NCI-H345 treated with DMSO at 0.1 percent for 48 hours (cell line): ENCODE data around the gene BBX.

Experiments
- DNase-seq: peaks from one replicate; lab custom pipeline; 2025; ENCODE audit not compliant: unreplicated experiment; lab: John Stamatoyannopoulos, UW

The BBX gene

DNA sequence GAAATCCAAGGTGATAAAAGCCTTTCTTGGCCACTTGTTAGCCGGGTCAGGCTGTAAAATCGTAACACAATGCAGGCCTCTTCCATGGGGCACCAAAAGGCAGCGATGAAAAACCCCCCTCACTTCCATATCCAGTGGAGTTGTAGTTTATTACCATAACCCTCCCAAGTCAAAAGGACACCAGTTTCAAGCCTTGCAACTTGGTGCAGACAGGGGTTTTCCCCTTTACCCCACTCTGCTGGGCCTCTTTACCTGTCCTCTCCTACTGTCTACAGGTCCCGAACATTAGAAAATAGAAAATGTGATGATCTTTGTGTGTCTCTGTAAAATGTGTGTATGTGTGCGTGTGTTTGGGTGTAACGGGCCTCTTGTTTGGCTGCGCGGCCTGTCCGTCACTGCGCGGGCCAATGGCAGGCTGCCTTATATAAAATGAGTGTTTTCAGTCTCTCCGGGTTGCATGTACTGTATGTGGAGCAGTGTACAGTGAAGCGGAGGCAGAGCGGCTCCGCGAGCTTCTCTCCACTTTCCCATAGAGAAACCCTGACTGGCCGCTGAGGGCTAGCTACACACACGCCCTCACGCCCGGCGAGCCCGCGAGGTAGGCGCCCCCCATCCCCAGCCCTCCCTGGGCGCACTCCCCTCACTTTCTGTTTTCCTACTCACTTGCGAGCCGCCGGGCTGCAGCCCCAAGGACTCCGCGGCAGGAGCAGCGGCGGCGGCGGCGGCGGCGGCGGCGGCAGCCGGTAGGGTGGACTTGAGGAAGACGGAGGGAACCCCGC, at the start of gene BBX:
BBX (plus strand) TSS at position 453 of the 779 bp plus-strand sequence. CDS start 187,499 bp downstream, outside the sequence.
- DNase-seq: peak; percentile 54

DNA sequence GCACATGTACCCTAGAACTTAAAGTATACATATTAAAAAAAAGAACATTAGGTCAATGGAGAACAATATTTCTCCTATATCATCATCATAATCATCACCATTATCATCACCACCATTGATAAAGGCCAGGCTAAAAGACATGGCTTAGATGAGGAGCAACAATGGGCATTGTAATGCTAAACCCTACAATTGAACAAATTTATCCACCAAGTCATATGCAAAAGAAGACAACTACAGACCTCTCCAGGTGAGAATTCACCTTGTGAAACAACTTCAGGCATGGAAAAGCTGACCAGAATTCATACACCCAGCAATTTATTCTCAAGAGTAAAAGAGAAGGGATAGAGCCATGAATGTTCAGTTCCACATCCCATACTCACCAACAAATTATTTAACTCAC, 46.3 kb upstream of the BBX start:
- DNase-seq: no peak

DNA sequence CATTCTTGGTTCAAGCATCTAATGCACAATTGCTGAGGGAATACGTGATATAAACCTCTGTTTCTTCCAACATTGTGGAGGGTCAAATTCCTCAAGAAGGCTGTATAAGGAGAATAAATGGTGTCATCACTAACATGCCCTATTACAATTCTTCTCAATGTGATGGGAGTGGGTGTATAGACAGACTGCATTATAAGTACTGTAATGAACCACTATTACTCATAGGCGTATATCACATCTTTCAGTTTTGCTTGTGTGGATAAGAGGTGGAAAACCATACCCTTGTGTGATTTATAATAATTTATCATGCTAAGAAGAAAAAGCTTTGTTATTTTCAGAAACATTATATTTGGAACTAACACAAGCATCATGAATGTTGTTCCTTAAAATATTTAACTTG, 35.3 kb upstream of the BBX start:
- DNase-seq: no peak

DNA sequence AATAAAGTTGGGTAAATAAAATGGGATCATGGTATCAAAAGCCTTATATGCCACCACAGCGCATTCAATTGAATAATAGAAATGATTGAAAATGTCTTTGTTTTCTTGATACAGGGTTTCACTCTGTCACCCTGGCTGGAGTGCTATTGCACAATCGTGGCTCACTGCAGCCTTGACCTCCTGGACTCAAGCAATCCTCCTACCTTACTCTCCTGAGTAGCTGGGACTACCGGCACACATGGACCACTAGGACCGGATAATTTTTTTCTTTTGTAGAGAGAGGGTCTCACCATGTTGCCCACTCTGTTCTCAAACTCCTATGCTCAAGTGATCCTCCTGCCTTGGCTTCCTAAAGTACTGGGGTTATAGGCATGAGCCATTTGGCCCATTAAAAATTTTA, 33.8 kb upstream of the BBX start:
- no peak for DNase-seq

DNA sequence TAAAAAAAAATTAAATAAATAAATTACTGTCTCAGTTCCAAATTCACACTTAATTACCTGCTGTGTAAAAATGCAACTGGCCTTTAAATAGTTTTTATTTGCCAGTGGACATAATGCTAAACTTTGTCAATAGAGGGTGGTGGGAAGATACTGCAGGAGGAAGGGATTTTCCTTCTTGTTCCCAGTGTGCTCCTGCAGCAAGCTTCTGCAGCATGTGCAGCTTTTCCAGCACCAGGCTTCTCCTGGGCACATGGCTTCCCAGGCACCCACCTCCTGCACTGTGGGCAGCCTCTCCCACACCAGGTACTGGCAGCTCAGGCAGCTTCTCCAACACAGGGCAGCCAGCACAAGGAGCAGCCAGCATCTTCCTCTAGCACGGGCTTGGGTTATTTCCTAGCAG, 29.6 kb upstream of the BBX start:
- no peak for DNase-seq

DNA sequence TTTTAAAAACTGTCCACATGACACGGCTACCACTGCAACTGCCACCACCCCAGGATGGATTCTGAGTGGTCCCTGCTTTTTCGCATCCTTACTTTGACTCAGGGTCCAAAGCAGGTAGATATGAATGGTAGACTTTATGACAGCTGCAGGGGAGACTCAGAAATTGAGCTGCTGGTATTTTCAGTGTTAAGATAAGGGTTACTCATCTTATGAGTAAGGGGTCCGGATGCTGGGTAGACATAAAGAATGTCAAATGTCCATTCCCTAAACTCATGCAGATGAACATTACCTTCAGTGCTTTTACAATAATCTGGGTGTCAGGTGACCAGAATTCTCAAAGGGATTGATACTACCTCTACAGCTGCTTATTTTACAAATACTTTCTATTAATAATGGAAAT, 25.9 kb upstream of the BBX start:
- DNase-seq: no peak

DNA sequence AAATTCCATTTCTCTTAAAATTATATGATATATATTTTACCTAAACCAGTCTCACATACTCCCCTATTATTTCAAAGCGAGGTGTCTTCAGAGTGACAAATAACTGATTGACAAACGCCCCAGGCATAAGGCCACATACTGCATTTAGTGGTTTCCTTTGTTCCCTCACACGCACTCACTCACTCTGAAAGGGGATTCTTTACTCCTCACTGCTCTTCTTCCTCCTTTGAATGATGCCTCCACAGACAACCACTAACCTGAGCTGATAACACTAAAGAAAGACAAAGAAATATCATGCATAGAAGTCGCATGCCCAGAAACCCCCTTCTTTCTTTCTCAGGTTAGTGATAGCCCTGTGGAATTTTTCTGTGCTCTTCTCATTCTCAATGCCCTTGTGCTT, 24.1 kb upstream of the BBX start:
- DNase-seq: no peak

DNA sequence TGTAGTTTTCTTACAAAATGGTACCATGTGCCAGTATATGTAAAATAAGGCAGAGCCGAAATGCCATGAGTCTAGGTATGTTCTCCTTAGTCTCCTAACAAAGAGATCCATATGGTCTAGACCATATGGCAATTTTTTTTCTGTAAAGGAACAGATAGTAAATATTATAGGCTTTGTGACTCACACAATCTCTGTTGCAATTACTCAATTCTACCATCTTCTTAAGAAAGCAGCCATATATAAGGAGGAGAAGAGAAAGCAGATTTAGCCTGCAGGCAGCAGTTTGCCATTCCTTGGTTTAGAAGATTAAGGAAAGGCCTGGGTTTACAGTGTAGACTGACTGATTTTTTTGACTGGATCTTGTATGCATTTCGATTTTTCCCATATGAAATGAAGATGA, 16.3 kb upstream of the BBX start:
- DNase-seq: no peak

DNA sequence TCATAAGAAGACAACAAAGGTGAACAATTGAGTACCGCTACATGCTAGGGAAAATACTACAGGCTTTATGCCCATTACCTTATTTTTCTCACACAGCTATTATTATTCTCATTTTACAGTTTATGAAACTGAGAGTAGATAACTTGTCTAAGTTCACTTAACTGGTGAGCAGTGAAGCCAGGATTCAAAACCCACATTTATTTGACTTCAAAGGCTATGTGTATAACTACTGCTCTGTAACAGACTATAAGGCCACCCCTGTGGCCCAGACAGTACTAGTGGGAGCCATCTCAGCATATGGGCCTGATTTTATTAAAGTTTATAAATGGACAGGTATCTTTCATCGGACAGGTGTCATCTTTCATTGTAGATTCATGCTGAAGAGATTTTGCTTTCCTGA, 14.4 kb upstream of the BBX start:
- DNase-seq: no peak

DNA sequence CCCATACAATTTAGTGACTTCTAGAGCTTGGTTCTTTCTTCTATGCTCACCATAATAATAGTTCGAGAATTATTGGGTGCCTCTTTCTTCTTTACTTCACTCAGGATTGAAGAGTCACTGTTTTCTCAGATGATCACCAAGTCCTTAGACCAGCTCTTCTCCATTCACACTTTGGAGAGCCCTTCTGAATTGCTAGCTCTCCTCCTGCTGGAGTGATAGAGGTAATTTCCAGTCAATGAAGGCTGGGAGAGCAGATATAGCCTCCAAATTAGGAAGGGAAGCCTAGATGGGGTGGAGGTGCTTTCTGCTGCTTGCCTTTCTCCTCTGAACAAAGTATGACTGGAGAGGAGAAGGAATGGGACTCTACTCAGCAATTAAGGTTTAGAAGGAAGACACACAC, 10.7 kb upstream of the BBX start:
- no peak for DNase-seq

DNA sequence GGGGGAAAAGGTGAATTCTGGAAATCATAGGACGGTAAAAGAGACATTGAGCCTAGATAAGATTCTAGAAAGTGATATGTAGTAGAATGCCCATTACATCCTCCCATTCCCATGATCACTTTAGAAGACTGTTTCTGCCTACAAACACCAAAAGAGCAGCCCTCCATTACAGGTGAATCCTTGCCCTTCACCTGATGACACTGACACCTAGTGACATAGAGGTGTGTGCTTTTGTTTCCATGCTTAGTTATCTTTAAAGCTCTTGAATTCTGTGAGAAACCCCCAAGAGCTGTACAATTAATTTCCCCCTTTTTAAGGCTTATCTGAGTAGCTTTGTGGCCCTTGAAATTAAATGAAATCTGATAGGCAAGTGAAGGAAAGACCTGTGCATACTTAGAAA, 8.3 kb upstream of the BBX start:
- no peak for DNase-seq

DNA sequence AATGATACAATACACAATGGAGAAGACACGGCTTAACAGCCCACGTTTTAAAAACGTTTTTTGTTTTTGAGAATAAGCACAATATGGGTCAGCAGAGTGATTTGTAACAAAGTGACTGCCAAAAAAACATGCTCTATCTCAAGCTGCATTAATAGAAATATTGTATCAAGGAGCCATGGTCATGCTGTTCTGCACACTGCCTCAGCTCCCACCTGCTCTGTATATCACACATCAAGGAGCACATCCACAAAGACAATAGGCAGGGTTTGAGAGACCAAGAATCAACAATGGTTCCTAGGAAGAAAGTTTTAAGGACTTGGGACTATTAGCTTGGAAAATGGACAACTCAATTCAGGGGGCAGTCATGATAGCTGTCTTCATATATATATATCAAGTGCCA, 6.3 kb upstream of the BBX start:
- no peak for DNase-seq

DNA sequence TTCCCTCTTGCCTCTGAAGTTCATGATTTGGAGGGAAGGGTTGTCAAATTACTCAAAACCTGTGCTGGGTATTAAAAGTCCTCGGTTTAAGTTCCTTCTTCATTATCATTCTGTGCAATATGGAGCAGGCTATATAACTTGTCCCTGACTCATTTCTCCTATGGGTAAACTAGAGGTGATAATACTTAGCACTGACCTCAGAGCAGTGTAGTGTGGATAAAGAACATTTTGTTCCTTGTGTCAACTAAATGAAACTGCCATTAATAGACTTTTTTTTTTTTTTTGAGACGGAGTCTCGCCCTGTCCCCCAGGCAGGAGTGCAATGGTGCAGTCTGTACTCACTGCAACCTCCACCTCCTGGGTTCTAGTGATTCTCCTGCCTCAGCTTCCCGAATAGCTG, 2.2 kb upstream of the BBX start:
- no peak for DNase-seq

DNA sequence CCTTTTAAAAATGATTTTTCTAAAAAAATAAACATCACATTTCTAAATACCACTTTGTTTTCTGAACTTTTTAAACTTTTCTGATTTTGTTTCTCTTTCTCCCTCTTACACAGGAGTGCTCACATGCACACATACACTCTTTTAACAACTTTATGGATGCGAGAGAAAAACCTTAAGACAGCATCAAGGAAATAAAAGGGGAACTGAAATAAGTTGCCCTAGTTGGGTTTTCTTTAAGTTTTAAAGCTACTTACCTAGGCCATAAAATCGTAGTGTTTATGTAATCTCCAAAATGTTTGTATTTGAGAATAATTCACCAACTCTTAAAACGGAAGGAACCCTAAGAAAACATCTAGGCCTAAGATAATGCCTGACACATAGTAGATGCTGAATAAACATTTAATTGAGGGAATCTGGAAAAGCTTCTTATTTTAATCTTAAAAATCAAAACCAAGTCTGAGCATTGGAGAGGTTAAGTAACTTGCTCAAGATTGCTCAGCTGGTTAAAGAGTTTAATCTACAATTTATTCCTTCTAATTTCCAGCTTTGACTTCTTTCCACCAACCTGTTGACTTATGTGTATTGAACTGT, 1.2 kb upstream of the BBX start:
- DNase-seq: no peak

DNA sequence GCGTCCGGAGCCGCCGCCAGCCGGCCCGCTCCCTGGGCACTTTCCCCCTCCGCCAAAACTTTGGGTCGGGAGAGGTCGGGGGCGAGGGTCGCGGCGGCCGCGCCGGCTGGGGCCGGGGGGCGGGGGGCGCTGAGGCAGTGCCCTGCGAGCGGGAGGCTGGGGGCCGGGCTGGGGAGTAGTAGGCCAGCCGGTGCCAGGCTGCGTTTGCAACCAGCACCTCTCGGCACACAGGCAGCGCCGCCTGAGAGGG, 452 bp downstream of the BBX start:
- DNase-seq: no peak

DNA sequence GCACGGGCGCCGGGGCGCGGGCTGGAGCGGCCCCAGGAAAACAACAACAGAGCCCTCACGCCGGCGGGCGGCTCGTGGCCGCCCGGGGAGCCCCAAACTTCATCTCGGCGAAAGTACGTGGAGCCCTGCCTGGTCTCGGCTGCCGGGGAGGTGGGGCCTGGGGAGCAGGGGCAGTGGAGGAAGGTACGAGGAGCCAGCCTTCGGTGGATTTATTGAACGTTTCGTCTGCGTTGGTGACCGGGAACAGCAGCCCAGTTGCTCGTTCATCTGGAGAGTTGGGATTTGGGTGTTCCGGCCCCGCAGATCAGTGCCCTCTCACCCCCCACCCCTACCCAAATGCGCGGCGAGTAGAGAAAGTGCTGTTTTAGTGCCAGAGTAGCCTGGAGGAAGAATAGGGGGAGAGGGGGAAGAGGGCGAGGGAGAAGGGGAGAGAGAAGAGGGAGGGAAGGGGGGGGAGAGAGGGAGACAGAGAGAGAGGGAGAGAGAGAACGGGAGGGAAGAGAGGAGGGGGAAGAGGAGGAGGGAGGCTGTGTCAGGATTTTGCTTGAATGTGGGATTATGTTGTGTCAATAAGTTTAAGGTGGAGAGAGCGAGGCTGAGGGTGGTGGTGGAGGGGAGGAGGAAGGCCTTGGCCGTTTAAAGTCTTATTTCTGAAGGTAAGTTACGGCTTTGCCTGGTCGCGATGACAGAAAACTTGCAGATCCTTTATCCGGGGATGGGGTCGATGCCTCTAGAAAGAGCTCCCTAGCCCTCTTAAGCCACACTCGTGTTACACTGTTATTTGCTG, 970 bp downstream of the BBX start:
- DNase-seq: no peak

DNA sequence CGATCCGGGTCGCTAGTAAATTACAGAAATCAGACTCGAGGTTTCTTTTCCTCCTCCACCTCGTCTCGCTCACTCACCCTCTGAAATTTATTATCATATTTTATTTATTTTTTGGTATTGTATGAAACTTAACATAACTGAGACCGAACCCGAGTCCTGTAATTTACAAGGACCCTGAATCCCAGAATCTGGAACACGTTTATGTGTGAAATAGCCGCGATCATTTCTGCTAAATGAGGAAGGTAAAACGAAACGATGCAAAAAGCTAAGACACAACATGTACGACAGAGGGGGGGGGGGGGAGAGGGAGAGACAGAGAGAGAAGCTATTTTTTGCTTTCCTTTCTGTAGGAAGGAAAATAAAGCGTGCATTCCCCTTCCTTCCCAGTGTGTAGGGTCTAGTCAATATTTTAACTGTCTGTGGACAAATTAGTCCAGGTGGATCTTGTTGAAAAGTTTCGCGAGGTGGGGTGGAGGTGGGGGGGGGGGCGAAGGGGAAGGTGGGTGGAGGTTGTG, 1.6 kb downstream of the BBX start:
- DNase-seq: no peak

DNA sequence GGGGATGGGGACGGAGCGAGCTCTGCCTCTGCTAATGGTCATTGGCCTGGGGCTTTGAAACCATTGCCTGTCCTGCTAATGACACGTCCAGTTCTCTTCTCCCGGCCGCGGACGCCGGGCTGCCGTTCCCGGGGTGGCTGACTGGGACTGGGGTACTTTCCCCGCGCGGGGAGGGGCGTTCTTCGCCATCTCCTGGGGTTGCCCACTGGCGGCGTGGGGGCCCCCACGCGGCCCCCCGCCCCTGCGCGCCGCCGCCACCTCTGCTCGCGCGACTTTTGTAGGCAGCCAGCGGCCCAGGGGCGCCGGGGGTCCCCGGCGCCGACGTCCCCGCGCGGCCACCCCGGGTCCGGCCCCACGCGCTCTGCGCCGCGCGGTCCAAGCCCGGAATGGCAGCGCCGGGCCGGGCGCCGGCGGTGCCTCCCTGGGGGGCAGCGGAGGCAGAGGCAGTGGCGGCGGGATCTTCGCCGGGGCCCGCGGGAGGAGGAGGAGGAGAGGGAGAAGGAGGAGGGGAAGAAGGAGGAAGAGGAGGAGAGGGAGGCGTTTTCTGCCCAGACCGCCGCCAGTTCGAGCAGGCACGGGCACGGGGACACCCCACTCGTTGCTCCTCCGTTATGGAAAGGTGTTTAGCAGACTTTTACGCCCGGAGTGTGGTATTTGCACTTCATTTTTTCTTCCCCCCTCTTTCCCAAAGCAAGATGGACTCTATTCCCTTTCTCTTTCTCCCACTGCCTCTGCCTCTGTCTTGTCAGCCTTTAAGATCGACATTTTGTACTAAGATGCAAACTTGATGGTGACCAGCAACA, 2.3 kb downstream of the BBX start:
- no peak for DNase-seq

DNA sequence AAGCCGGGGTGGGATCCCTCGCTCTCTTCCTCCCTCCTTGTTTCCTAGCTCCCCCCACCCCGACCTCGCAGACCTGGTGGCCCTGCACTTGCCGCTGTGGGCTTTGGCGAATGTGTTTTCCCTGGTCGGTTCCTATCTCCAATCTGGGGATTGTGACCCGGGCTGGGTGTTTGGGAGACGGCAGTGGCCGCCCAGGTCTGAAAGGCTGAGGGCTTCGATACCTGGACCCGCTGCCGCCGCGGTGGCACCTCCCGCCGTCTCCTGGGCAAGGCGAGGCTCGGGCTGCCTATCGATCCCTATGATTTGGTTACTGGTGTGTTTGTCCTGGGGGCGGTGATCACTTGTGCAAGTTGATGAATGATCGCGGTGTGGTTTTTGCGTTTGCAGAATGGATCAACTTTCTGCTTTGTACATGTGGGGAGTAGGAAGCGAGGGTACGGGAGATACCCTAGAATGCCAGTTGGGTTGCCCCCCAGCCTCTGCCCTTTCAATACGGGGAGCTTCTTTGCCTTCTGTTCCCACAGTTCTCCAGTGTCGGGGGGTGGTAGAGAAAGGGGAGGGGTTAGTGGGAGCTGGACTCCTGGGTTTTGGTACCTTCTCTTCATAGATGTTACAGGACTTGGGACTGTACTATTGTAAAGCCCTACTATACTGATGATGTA, 3.0 kb downstream of the BBX start:
- DNase-seq: no peak

DNA sequence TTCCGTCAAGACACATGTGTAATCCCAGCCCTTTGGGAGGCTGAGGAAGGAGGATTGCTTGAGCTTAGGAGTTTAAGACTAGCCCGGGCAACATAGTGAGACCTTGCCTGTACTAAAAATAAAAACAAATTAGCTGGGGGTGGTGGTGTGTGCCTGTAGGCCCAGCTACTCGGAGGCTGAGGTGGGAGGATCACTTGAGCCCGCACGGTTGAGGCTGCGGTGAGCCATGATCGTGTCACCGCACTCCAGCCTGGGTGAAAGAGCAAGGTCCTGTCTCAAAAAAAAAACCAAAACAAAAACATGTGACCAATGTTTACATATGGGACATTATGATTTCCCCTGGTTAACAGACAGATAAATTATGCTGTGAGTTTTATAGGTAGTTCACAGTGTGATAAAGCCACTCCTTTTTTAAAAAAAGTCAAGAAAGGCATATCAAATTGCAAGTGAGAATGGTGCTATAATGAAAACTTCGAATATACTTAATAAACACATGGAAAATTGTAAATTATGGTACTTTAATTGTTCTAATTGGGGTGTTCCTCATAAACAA, 9.2 kb downstream of the BBX start:
- DNase-seq: no peak

DNA sequence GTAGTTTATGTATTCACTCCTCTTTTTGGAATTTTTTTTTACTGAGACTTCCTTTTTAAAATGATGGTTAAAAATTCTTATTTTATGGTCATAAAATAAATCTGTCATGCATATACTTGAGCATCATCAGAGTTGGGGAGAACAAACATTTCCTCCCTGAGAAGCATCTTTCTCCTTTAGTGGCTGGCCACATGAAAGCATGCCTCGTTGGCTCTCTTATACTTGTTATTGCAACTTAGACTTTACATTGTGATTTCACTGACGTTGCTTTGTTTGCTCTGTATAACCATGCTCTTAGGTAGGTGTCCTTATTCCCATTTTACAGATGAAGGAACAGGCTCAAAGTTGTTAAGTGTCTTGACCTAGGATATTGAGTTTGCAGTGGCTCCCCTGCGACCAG, 18.1 kb downstream of the BBX start:
- no peak for DNase-seq
